GM18907 (cell line): Measurements from ENCODE around the gene TTC39A.
A peak's percentile ranks its signal among the peaks of the same experiment; 100 is the strongest.
"Not testable (repeated sequence)": the region's sequence is repeated elsewhere in the genome, so short reads cannot be mapped to it uniquely, and the experiment has no call there.

Experiments
- ATAC-seq: cut with Tn5 transposase; IDR thresholded peaks from one replicate; pipeline ENCODE4 v1.9.1; 2021; ENCODE audit warnings: mild to moderate bottlenecking, moderate library complexity; ENCODE audit not compliant: unreplicated experiment

Gene TTC39A

DNA sequence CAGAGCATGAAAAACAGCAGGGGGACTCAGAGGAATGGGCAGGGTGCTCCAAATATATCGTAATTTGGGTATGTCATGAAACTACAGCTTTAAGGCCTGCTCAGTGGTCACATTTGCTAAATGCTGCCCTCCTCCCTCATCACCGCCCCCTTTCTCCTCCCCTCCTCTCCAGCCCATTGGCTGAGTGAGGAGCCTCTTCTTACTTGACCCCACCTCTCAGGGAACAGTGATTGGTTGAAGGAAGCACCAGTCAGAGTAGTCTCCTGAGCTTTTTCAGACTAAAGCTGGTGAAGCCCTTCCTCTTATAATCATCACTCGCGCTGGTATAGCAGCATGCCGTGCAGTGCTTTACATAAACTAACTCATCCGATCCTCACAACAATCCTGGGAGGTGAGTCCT, 10.0 kb upstream of the TTC39A start:
- no peak for ATAC-seq

DNA sequence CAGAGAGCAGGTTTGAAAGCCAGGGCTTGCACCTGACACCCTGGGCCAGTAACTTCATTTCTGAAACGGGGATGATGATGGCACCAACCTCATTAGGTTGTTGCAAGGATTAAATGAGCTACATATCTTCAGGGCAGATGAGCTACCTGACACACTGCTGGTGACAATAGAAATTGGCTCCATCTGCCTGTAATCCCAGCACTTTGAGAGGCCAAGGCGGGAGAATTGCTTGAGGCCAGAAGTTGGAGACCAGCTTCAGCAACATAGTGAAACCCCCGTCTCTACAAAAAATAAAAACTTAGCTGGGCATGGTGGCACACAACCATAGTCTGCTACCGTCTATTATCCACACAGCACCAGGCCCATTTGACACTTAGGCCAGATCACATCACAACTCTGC, 6.3 kb upstream of the TTC39A start:
- no peak for ATAC-seq

DNA sequence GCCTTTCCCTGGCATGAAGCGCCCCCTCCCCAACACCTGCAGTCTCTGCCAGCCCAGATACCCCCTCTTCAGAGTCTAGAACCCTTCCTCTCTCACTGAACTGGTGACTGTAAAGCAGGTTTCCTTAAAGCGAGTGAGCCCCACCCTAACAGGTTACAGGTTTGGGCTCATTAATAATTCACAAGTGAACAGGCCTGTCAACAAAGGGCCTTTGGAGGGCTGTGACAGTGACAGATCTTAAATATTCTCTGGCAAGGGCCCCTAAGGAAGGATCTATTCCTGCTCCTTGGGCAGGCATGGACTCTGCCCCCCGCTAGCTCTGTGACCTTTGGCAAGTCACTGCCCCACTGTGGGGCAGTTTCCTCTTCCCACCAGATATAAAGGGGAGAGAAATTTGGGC, 5.6 kb upstream of the TTC39A start:
- ATAC-seq = no peak

DNA sequence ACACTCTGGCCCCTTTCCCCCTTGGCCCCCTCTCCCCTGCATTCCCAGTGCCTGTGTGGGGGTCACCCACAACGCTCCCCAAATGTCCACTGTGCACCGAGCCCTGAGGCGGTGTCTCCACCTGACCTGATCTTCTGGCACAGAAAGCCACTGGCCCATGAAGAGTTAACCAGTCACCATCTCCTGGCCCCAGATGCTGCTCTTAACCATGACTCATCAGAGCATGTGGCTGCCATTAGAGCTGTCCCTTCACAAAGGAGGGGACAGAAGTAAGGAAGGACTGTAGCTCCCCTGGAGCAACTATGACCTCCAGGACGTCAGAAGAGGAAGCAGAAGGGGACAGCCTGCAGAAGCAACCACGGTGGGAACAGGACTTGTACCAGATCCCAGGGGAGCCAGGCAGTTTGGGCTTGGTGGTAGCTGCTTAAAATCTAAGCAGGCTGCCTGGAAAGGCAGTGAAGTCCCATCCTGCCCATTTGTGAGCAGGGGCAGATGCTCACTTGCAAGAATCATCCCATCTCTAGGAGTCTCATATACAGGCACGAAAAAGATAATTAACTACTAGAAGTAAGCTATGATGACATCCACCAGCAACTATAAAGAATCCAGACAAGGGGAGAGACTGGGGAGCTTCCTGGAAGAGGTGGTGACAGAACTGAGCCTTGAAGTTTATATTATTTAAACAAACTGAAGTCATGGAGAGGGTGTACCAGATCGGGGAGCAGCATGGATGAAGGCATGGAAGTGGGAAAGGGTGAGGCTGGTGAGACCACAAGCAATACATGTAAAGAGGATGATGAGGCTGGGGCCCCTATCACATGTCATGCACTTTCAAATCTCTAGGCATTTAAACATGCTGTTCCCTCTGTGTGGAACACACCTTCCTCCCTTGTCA, 1.1 kb upstream of the TTC39A start:
- peak; percentile 66 for ATAC-seq

DNA sequence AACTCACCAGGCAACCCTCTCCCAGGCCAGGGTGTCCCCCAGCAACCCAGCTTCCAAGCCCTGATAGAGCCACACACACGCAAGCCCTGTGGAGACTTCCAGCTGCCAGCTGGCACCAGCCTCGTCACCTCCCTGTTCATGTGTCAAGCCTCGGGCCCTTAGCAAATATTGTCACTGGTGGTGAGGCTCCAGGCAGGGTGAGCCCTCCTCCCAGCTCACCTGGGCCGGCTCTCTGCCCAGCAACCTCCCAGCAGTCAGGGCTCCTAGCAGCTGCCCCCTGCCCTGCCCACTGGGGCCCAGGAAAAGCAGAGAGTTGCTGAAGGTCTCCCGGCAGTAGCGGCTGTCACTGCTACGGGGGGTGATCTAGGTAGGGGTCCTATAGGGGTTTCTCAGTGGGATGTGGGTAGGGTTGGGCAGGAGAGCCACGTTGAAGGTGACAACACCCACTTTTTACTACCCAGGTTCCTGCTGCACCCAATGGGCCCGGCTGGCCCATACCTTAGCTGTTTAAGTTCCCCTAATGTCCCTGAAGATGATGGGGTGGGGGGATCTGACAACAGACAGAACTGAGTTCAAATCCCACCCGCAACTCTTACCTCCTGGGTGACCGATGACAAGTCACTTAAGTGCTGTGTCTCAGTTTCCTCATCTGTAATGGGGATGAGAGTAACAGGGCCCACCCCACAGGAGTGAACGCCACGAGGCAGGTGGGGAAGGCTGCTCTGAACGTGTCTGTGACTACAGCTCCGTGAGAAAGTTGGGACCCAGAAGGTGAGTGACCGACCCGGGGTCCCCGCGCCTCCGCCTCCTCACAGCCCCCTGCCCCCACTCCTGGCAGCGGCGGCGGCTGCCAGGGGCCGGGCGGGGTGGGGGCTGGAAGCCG, 678 bp downstream of the TTC39A start:
- no peak for ATAC-seq

DNA sequence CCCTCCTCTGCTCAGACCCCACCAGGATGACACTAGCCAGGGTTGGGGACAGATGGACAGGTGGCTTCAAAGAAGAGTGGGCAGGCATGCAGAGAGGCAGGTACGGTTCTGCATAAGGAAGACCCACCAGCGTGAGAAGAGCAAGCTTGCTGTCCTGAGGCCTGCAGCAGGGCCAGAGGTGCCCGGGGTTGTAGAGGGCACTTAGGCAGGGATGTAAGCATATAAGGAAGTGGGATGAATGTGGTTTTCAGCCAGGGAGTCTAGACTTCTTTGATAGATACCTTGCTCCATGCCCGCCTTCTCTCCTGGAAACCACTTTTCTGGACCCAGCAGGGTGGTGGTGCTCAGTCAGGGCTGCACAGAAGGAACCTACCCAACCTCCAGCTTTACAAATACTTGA, 1.4 kb downstream of the TTC39A start:
- no peak for ATAC-seq

DNA sequence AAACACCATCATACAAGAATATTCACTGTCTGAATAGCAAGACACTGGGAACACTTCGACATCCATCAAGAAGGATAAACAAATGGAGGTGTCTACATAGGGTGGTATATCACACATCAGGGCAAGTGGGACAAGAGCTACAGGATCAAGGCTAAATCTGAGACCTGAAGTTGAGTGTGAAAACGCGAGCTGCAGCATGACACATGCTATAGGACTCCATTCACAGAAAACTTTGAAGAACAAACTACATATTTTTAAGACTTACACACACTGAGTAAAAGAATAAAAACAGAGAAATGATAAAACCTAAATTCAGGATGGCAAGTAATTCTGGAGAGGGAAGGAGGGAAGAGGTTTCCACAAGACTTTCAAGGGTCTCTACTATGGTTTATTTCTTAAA, 2.1 kb downstream of the TTC39A start:
- ATAC-seq = no peak

DNA sequence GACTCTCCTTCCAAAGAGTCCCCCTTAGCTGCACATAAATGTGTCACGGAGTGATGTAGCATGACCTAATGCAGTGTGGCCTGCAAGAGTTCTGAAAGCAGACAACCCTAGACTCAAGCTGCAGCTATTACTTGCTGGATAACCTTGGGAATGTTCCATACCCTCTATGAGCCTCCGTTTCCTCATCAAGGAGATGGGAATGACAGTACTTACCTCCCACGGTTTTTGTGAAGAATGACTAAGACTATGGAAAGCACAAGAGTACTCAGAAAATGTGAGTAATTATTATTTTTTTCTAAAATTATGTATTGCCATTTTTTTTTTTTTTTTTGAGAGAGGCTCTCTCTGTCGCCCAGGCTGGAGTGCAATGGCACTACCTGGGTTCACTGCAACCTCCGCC, 3.0 kb downstream of the TTC39A start:
- no peak for ATAC-seq

DNA sequence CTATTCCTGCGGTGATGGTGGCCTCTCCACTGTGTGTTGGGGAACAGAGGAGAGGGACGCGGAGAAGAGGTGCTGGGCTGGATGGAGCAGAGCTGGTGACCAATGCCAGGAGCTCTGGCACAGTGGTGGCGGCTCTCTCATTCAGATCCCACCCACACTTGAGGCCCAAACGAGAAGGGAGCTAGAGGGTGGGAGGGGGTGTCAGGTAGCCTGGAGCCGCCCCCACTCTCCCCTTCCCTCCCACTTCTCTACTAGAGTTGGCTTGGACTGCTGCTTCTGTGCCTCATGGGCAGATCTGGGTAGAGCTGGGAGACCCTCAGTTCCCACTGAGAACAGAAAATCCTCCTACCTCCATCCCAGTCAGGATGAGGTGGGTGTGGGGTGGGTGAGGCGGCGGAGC, 3.5 kb downstream of the TTC39A start:
- ATAC-seq = no peak

DNA sequence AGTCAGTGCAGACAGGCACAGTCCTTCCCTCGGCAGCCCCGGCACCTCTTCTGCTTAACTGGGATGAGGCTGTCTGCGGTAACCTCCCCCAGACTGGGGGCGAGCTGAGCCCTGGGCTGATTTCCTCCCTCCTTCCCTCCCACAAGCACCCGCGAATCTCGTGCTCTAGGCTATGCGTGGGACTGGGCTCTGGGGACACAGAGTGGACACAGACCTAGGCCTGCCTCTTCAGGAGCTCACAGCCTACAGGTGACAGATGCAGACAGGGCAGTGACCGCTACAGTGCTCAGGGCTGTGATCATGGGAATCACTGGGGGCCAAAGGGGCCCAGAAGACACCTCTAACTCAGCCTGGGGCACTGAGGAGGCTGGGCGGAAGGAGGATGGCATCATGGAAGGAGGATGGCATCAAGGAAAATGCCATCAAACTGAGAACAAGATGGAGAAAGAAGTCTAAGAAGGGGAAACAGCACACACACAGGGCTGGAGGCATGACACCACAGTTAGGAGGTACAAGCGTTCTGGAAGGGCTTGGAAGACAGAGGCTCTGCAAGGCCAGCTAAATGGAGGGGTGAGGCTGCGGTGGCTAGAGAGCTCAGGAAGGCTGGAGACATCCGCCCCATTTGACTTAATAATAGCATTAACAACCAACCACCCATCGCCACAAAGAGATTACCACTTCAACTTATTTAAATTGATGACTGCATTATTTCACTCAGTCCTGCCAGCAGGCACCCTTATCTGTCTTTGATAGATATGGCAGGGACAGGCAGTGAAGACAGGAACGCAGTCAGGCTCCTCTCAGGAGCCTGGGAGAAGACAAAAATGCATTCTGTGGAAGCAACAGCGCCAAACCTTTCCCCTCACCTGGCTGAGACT, 4.2 kb downstream of the TTC39A start:
- ATAC-seq = no peak

DNA sequence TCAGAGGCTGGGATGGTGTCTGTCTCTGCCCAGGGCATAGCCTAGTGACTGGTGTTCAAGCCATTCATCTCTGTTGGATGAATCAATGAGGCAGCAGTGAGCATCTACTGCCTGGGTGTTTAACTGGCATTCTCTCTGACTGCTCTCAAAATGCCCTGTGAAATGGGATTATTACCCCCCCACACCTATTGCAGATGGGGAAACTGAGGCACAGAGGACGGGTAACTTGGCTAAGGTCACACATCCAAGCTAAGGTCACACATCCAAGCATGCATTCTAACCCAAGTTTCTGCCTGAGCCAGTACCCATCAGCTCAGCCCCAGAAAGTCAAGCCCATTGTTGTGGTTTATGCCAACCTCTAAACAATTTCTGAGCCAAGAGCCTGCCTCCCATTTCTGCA, 5.0 kb downstream of the TTC39A start:
- ATAC-seq = no peak

DNA sequence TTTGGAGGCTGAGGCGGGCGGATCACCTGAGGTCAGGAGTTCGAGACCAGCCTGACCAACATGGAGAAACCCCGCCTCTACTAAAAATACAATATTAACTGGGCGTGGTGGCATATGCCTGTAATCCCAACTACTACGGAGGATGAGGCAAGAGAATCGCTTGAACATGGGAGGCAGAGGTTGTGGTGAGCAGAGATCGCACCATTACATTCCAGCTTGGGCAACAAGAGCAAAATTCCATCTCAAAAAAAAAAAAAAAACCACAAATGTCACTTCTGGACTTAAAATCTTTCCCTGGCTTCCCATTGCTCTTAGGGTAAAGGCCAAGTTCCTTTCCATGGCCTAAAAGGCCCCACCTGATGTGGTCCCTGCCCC, 5.4 kb downstream of the TTC39A start:
- not testable (repeated sequence) for ATAC-seq

DNA sequence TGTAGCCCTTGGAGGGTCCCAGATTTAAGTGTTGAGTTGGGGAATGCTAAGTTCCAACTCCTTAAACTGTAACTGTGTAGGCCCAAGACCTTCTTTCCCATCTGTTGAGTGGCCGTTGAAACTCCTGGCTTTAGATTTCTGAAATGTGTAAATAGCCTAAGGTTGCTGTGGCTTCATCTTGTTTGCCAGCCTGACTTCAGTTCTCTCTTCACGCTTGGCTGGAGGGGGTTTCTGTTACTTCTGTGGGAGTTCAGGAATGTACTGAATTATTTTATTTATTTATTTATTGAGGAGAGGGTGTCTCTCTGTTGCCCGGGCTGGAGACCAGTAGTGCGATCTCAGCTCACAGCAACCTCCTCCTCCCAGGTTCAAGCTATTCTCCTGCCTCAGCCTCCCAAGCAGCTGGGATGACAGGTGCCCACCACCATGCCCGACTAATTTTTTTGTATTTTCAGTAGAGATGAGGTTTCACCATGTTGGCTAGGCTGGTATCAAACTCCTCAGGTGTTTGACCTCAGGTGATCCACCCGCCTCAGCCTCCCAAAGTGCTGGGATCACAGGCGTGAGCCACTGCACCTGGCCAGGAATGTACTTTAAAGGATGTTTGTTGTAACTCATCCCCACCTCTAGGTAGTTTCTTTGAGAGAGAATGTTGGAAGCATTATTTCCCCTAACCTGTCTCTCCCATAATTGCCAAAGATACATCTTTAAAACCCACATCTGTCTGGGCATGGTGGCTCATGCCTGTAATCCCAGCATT, 5.9 kb downstream of the TTC39A start:
- no peak for ATAC-seq

DNA sequence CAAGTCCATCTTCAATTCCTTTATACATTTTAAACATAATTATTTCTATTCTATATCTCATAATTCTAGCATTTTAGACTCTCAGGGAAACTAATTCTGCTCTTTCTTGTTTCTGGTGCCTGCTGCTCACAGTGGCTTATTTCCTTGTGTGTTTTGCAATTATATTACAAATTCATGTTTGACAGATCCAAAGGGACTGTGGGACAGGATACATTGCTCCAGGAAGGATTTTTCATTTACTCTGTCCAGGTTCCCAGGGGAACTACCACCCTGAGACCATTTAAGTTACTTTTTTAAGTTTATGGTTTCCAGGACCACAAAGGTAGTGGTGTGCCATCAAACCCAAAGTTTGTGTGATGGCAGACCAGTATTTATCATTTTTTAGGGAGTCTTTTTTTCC, 6.6 kb downstream of the TTC39A start:
- no peak for ATAC-seq

DNA sequence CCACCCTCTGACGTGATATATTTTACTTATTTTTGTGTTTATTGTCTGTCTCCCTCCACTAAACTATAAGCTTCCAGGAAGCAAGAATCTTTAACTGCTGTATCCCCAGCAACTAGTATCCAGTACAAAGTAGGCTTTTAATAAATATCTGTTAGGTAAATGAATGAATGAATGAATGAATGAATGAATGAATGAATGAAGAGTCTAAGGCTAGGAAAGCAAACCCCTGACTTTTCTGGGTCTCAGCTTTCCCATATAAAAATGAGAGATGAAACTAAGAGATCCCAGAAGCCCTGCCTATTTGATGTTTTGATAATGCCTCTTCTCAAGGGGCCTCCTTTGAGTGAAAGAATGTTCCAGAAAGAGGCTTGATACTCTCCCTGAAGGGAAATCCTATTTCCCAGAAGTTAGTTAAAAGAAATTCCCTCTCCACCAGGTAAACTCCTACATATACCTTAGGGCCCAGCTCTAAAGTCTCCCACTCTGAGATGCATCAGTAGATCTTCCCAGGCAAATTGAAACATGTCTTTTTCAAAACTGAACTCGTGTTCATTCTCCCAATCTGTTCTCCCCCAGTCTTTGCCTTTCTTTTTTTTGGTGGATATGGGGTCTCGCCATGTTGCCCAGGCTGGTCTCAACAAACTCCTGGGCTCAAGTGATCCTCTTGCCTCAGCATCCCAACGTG, 7.8 kb downstream of the TTC39A start:
- no peak for ATAC-seq

DNA sequence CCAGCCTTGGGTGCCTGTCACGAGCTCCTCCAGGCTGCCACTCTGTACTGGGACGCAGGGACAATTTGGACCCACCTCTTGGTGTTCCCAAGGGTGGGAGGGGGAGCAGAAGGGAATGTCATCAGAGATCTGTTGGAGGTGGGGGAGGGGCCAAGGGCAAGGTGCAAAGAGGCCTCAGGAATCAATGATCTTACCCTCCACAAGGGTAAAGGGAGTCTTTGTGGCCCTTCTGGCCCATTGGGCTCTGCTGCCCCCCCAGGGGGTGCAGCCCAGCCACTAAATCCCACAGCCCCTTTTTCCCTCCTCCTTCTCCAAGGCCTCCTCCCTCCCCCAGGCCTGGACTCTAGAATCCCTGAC, 8.5 kb downstream of the TTC39A start:
- no peak for ATAC-seq

DNA sequence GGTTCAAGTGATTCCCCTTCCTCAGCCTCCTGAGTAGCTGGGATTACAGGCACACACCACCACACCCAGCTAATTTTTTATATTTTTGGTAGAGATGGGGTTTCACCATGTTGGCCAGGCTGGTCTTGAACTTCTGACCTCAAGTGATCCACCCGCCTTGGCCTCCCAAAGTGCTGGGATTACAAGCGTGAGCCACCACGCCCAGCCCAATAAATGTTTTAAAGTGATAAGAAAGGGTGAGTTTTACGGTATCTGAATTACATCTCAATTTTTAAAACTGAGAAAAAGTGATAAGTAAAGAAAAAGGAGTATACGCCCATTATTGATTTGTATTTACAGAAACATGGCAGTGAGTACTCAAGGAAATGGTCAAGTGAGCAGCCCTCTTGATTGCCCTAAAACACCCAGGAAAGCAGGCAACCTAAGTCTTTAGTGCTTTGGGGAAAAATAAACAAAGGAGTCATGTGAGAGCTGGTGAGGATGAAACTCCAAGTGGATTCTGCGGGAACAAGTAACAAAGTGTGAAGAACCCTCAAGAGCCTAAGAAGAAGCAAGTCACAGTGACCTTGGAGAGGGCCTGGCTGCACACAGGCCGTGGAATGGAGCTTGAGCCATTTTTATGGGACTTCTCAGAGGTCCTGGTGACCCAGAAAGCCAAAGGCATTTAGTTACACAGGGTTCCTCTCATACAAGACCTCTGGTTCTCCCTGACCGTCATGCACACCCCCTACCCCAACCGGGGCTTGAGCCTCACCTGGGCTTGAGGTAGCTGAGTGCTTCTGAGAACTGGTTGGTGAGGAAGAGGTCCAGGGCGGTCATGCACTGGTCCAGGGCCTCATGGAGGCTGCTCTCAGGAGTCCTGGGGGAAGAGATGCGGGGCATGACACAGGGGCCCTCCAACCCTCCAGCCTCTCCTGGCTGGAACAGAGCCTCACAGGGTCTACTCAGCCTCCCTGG, 9.1 kb downstream of the TTC39A start:
- no peak for ATAC-seq

DNA sequence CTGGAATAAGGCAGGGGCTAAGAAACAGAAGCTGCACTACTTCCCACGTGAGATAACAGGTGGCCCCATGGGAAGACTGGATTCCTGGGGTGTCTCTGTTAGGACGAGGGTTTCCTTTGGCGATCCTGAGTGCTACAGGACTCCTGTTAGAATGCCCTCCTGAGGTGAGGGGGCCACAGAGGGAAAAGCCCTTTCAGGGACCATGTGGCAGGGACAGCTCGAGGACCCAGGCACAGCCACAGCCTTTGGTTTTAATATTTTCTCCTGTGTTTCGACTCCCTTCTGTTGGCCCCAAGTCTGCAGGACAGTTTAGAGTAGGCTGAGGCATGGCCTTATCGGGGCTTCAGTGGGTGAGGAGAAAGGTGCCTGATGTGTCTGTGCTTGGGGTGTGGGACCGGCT, 12.6 kb downstream of the TTC39A start:
- ATAC-seq = no peak

DNA sequence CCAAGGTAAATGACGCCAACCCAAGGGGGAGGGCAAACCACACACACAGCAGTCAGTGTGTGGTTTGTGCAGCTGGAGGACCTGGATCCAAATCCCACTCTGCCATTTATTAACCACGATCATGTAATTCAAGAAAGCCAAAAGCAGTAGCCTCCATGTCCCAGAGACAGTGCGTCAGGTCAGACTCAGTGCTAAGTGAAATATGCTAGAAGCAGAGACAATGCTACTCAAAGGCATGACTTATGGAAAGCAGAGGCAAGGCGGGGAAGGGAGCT, 13.6 kb downstream of the TTC39A start:
- ATAC-seq = no peak
